PC-3 (cell line): Measurements from ENCODE around the gene MME. TPM values are rescaled to one million over a fixed set of nuclear protein-coding genes. Genes with fewer than 3 reads are reported as not detected.

Experiments used
- ATAC-seq: fragments of 200-7000 bp; cut with Tn5 transposase; 2 replicates; pipeline ENCODE4 v1.9.1; 2020; ENCODE audit warnings: mild to moderate bottlenecking, moderate library complexity
- BruUV-seq: library from RNA; stranded (reverse); fragments of 400-500 nt; replicated peaks from 2 replicates; lab custom pipeline; 2021; lab: Mats Ljungman, UMichigan
- CTCF ChIA-PET: fragments of 300-600 bp; sonication (Branson Sonifier 250); formaldehyde crosslinking; loops from one replicate; lab custom pipeline; 2022; ENCODE audit warnings: antibody characterized with exemption; lab: Charles Lee
- POLR2A ChIA-PET: fragments of 300-600 bp; sonication (Branson Sonifier 250); formaldehyde crosslinking; loops from one replicate; lab custom pipeline; 2022; ENCODE audit warnings: antibody characterized with exemption; ENCODE audit not compliant: unreplicated experiment; lab: Charles Lee
- DNase-seq: peaks from one replicate; pipeline ENCODE4 v3.0.0-alpha.2; 2015
- H2AFZ ChIP-seq: fragments of 300-600 bp; sonication (generic); 2 replicates; pipeline ENCODE4 v1.6.0; 2016; ENCODE audit warnings: antibody characterized with exemption, low read length
- H3F3A ChIP-seq: fragments of 300-600 bp; sonication (generic); one replicate; pipeline ENCODE4 v1.6.0; 2017; ENCODE audit warnings: antibody characterized with exemption, low read length, control low read depth, mild to moderate bottlenecking; ENCODE audit not compliant: unreplicated experiment
- H3K27ac ChIP-seq: fragments of 300-600 bp; sonication (generic); 2 replicates; pipeline ENCODE4 v1.5.1; 2016; ENCODE audit warnings: mild to moderate bottlenecking, low read length
- H3K27me3 ChIP-seq: fragments of 300-600 bp; sonication (generic); 2 replicates; pipeline ENCODE4 v1.6.1; 2016; ENCODE audit warnings: low read length, mixed read lengths
- H3K36me3 ChIP-seq: fragments of 300-600 bp; sonication (generic); 2 replicates; pipeline ENCODE4 v1.6.1; 2016; ENCODE audit warnings: low read depth, mixed run types, low read length, mixed read lengths
- H3K4me1 ChIP-seq: fragments of 300-600 bp; sonication (generic); 2 replicates; pipeline ENCODE4 v1.5.1; 2016; ENCODE audit warnings: low read length; ENCODE audit not compliant: insufficient read depth
- H3K4me2 ChIP-seq: fragments of 300-600 bp; sonication (generic); 2 replicates; pipeline ENCODE4 v1.6.0; 2016; ENCODE audit warnings: low read length
- H3K4me3 ChIP-seq: fragments of 300-600 bp; sonication (generic); 2 replicates; pipeline ENCODE4 v1.5.1; 2016; ENCODE audit warnings: mild to moderate bottlenecking, low read length, mixed read lengths
- H3K79me2 ChIP-seq: fragments of 300-600 bp; sonication (generic); 2 replicates; pipeline ENCODE4 v1.6.1; 2017; ENCODE audit warnings: low read length, mixed read lengths
- H3K9ac ChIP-seq: fragments of 300-600 bp; sonication (generic); 2 replicates; pipeline ENCODE4 v1.6.0; 2016; ENCODE audit warnings: mild to moderate bottlenecking, low read length
- H3K9me2 ChIP-seq: fragments of 300-600 bp; sonication (generic); replicated peaks from 2 replicates; pipeline ENCODE4 v1.6.1; 2016; ENCODE audit warnings: mixed run types, low read length, mixed read lengths
- H3K9me3 ChIP-seq: fragments of 300-600 bp; sonication (generic); 2 replicates; pipeline ENCODE4 v1.6.1; 2016; ENCODE audit warnings: low read length, mixed read lengths
- H4K20me1 ChIP-seq: fragments of 300-600 bp; sonication (generic); 2 replicates; pipeline ENCODE4 v1.6.1; 2016; ENCODE audit warnings: low read length, mixed read lengths
- CTCF ChIP-seq: fragments of 300-600 bp; sonication (generic); conservative IDR thresholded peaks from 2 replicates; pipeline ENCODE4 v1.5.1; 2017; ENCODE audit warnings: antibody characterized with exemption, low read depth, mild to moderate bottlenecking, low read length
- EZH2 ChIP-seq: fragments of 300-600 bp; sonication (generic); IDR thresholded peaks from one replicate; pipeline ENCODE4 v1.6.1; 2017; ENCODE audit warnings: antibody characterized with exemption, mild to moderate bottlenecking, low read length; ENCODE audit not compliant: unreplicated experiment
- EZH2phosphoT487 ChIP-seq: fragments of 300-600 bp; sonication (generic); IDR thresholded peaks from 2 replicates; pipeline ENCODE4 v1.6.1; 2018; ENCODE audit warnings: mild to moderate bottlenecking, antibody characterized with exemption, low read length, borderline replicate concordance
- intact Hi-C: fragments of 100-400 bp; cut with micrococcal nuclease; formaldehyde crosslinking; loops from 2 replicates; pipeline ENCODE4 v1.9.0; 2023
- total RNA-seq: library from RNA; depleted of rRNA; stranded (reverse); fragments of >200 nt; gene quantifications from 2 replicates; pipeline ENCODE4 v1.2.3, GENCODE V29; 2014

Gene MME
- total RNA-seq, 1 experiment from 2014 or later: 1.2 TPM

- Histone ChIP-seq H3K9me3 (no peaks in the 10 kb centered on the region), H3K27ac (no peak overlapping the region), H3K79me2 (no peaks in the 10 kb centered on the region), H3K9me2 (no peaks in the 10 kb centered on the region), H3K4me2 (no peak overlapping the region), H4K20me1 (no peaks in the 10 kb centered on the region), H3K9ac (no peak overlapping the region), H2AFZ (no peak overlapping the region), H3K27me3 (peaks cover 4% of the 10 kb centered on the region; the same call in 1 of the 2 replicates), H3K36me3 (no peaks in the 10 kb centered on the region), H3F3A (no peaks in the 10 kb centered on the region), H3K4me1 (no peaks in the 10 kb centered on the region), H3K4me3 (no peak overlapping the region)
- intact Hi-C loops: no loop called here
- no TSS peak for BruUV-seq
- POLR2A ChIA-PET: no interaction called here
- CTCF ChIA-PET: no interaction called here
- ATAC-seq: no peak
- no peak for DNase-seq
- TF ChIP-seq EZH2: no peak
- TF ChIP-seq CTCF: no peak
- no peak for TF ChIP-seq EZH2phosphoT487
These were observed 26.0 kb downstream of the MME start for GRCh38 chr3:155106119-155106518.

- no TSS peak for BruUV-seq
- H3K9me2 ChIP-seq: no peaks in the 10 kb centered on the region
- DNase-seq: no peak
- intact Hi-C loops: no loop called here
- no peak for ATAC-seq
- no peak overlapping the region for H3K27ac ChIP-seq
- H3K9me3 ChIP-seq: no peaks in the 10 kb centered on the region
- H3K4me1 ChIP-seq: no peaks in the 10 kb centered on the region
- H3K79me2 ChIP-seq: no peaks in the 10 kb centered on the region
- CTCF ChIA-PET: no interaction called here
- no peak overlapping the region for H2AFZ ChIP-seq
- H3K27me3 ChIP-seq: peaks cover 18% of the 10 kb centered on the region; the same call in 1 of the 2 replicates
- H4K20me1 ChIP-seq: no peaks in the 10 kb centered on the region
- no peak overlapping the region for H3K9ac ChIP-seq
- H3F3A ChIP-seq: no peaks in the 10 kb centered on the region
- H3K36me3 ChIP-seq: no peaks in the 10 kb centered on the region
- H3K4me2 ChIP-seq: no peak overlapping the region
- TF ChIP-seq EZH2 (no peak), CTCF (no peak)
- POLR2A ChIA-PET: no interaction called here
- H3K4me3 ChIP-seq: no peak overlapping the region
These were observed 29.9 kb downstream of the MME start for GRCh38 chr3:155110022-155110421.

- H3K4me1 ChIP-seq: no peaks in the 10 kb centered on the region
- no peaks in the 10 kb centered on the region for H4K20me1 ChIP-seq
- H3K27me3 ChIP-seq: peaks cover 18% of the 10 kb centered on the region; the same call in 1 of the 2 replicates
- CTCF ChIA-PET: no interaction called here
- no peak for DNase-seq
- no peaks in the 10 kb centered on the region for H3K9me3 ChIP-seq
- H3K9me2 ChIP-seq: no peaks in the 10 kb centered on the region
- no peak overlapping the region for H2AFZ ChIP-seq
- TF ChIP-seq CTCF (no peak), EZH2 (no peak), EZH2phosphoT487 (no peak)
- no peak overlapping the region for H3K27ac ChIP-seq
- H3K9ac ChIP-seq: no peak overlapping the region
- no peak overlapping the region for H3K4me2 ChIP-seq
- intact Hi-C loops: no loop called here
- H3K36me3 ChIP-seq: no peaks in the 10 kb centered on the region
- BruUV-seq: no TSS peak
- no peaks in the 10 kb centered on the region for H3F3A ChIP-seq
- H3K4me3 ChIP-seq: no peak overlapping the region
- POLR2A ChIA-PET: no interaction called here
- no peaks in the 10 kb centered on the region for H3K79me2 ChIP-seq
- ATAC-seq: no peak
These were observed 31.1 kb downstream of the MME start for GRCh38 chr3:155110996-155111901.
